RWPE2 (cell line): ENCODE data around the gene MMP24OS.
A peak's percentile ranks its signal among the peaks of the same experiment; 100 is the strongest.

ENCODE experiments used
- ATAC-seq: fragments of 200-7000 bp; cut with Tn5 transposase; 3 replicates; pipeline ENCODE4 v1.9.1; 2021; ENCODE audit warnings: low read depth
- DNase-seq: peaks from one replicate; pipeline ENCODE4 v3.0.0-alpha.2; 2020; ENCODE audit warnings: low spot score
- H3K27ac ChIP-seq: fragments of 450-650 bp; 2 replicates; pipeline ENCODE4 v1.5.1; 2017; ENCODE audit warnings: mild to moderate bottlenecking; ENCODE audit not compliant: poor library complexity, severe bottlenecking
- H3K27me3 ChIP-seq: fragments of 250-450 bp; sonication (Bioruptor Pico); 2 replicates; pipeline ENCODE4 v1.5.1; 2021; ENCODE audit warnings: mild to moderate bottlenecking, moderate library complexity; ENCODE audit not compliant: insufficient read depth, poor library complexity, severe bottlenecking
- H3K36me3 ChIP-seq: fragments of 250-450 bp; sonication (Bioruptor Pico); 2 replicates; pipeline ENCODE4 v1.5.1; 2020; ENCODE audit warnings: low read depth, mild to moderate bottlenecking, moderate library complexity
- H3K4me1 ChIP-seq: fragments of 250-450 bp; sonication (Bioruptor Pico); 2 replicates; pipeline ENCODE4 v1.5.1; 2021; ENCODE audit warnings: mild to moderate bottlenecking, moderate library complexity; ENCODE audit not compliant: insufficient read depth, poor library complexity, severe bottlenecking
- H3K4me3 ChIP-seq: fragments of 250-450 bp; sonication (Bioruptor Pico); 2 replicates; pipeline ENCODE4 v1.5.1; 2021; ENCODE audit warnings: mild to moderate bottlenecking, moderate library complexity; ENCODE audit not compliant: severe bottlenecking
- H3K9me3 ChIP-seq: fragments of 250-450 bp; sonication (Bioruptor Pico); 2 replicates; pipeline ENCODE4 v1.5.1; 2021; ENCODE audit warnings: mild to moderate bottlenecking, moderate library complexity; ENCODE audit not compliant: severe bottlenecking
- CTCF ChIP-seq: fragments of 450-650 bp; IDR thresholded peaks from one replicate; pipeline ENCODE4 v1.5.1; 2017; ENCODE audit warnings: mild to moderate bottlenecking, moderate library complexity; ENCODE audit not compliant: poor library complexity, severe bottlenecking

MMP24OS gene

GRCh38 chr20:35281506-35282101 is 3.7 kb upstream of the MMP24OS start:
- no peak for DNase-seq
- peaks cover 68% of the 10 kb centered on the region for H3K36me3 ChIP-seq
- no peak for TF ChIP-seq CTCF
- peaks cover 40% of the 10 kb centered on the region for H3K4me1 ChIP-seq
- no peak overlapping the region for H3K4me3 ChIP-seq
- H3K27me3 ChIP-seq: no peaks in the 10 kb centered on the region
- ATAC-seq: no peak
- H3K27ac ChIP-seq: peak overlapping the region; percentile 88
- H3K9me3 ChIP-seq: no peaks in the 10 kb centered on the region

GRCh38 chr20:35280523-35280922 is 2.6 kb upstream of the MMP24OS start:
- no peak for TF ChIP-seq CTCF
- no peaks in the 10 kb centered on the region for H3K27me3 ChIP-seq
- H3K27ac ChIP-seq: peak overlapping the region; percentile 88
- H3K4me3 ChIP-seq: no peak overlapping the region
- H3K9me3 ChIP-seq: no peaks in the 10 kb centered on the region
- DNase-seq (peak; percentile 76), ATAC-seq (no peak)
- H3K36me3 ChIP-seq: peaks cover 79% of the 10 kb centered on the region
- peaks cover 43% of the 10 kb centered on the region for H3K4me1 ChIP-seq

GRCh38 chr20:35279533-35280174 is 1.7 kb upstream of the MMP24OS start:
- ATAC-seq: no peak
- H3K27me3 ChIP-seq: no peaks in the 10 kb centered on the region
- peak overlapping the region; percentile 88 for H3K27ac ChIP-seq
- peaks cover 43% of the 10 kb centered on the region for H3K4me1 ChIP-seq
- TF ChIP-seq CTCF: no peak
- peaks cover 80% of the 10 kb centered on the region for H3K36me3 ChIP-seq
- no peaks in the 10 kb centered on the region for H3K9me3 ChIP-seq
- no peak overlapping the region for H3K4me3 ChIP-seq
- DNase-seq: peak; percentile 76

GRCh38 chr20:35279040-35279439 is 1.1 kb upstream of the MMP24OS start:
- H3K4me1 ChIP-seq: peaks cover 43% of the 10 kb centered on the region
- no peak overlapping the region for H3K4me3 ChIP-seq
- H3K27me3 ChIP-seq: no peaks in the 10 kb centered on the region
- H3K9me3 ChIP-seq: no peaks in the 10 kb centered on the region
- H3K36me3 ChIP-seq: peaks cover 80% of the 10 kb centered on the region
- DNase-seq (peak; percentile 98), ATAC-seq (peak; percentile 48)
- H3K27ac ChIP-seq: peak overlapping the region; percentile 88
- TF ChIP-seq CTCF: no peak

DNA sequence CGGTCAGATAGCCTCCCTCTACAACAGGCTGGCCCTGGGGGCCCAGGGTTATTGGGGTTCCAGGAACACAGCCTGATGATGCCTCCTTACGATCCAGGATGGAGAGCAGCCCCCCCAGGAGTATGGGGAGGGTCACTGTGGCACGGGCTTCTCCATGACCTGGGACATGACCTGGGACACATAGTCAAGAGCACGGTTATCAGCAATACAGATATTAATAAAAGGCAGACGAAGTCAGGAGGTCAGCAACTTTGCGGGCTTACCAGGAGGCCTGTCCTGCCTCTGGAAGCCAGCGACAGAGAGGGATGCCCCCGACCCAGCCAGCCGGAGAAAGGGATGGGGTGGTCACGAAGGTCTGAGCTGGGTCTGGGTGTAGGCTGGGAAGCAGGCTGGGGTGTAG is 795 bp downstream of the MMP24OS start:
- Histone ChIP-seq H3K4me1 (peaks cover 35% of the 10 kb centered on the region), H3K36me3 (peaks cover 61% of the 10 kb centered on the region), H3K4me3 (peak overlapping the region; percentile 60), H3K27me3 (no peaks in the 10 kb centered on the region), H3K9me3 (no peaks in the 10 kb centered on the region), H3K27ac (peak overlapping the region; percentile 88)
- peak; percentile 84 for DNase-seq
- peak; percentile 2; the same call in 2 of the 3 replicates for ATAC-seq
- no peak for TF ChIP-seq CTCF
